ENCODE measurements around the gene UBE2G2.

Gene UBE2G2

GRCh38 chr21:44749759-44750674, 51.6 kb downstream of the UBE2G2 start:
- Histone ChIP-seq H3K36me3 (ENCODE audit: insufficient read depth, low read length) (no peaks in the 10 kb centered on the region), H4K20me1 (ENCODE audit: insufficient read depth, low read length) (no peaks in the 10 kb centered on the region), H3K27me3 (ENCODE audit: insufficient read depth, low read length, poor library complexity) (no peaks in the 10 kb centered on the region), H3K9me3 (ENCODE audit: insufficient read depth, low read length, severe bottlenecking) (no peaks in the 10 kb centered on the region), H2AFZ (ENCODE audit: low read depth, low read length) (no peak overlapping the region), H3K4me2 (ENCODE audit: insufficient read depth, low read length) (no peak overlapping the region), H3K79me2 (ENCODE audit: insufficient read depth, low read length) (no peaks in the 10 kb centered on the region), H3K9ac (ENCODE audit: low read depth, low read length) (no peak overlapping the region), H3K4me3 (ENCODE audit: low read depth in 1 of 2, low read length in 2 of 2) (no peak overlapping the region), H3K4me1 (ENCODE audit: insufficient read depth, low read length) (no peaks in the 10 kb centered on the region), H3K27ac (ENCODE audit: low read length) (no peak overlapping the region)
- TF ChIP-seq CTCF (IDR thresholded peaks at IDR 0.05; ENCODE audit: borderline replicate concordance, extremely low read depth, low read length, poor library complexity, severe bottlenecking) = no peak
- no peak for TF ChIP-seq EZH2 (IDR thresholded peaks at IDR 0.05; ENCODE audit: borderline replicate concordance, low read depth, low read length, severe bottlenecking)
- ATAC-seq (ENCODE audit: insufficient read depth, low read depth) = no peak
- no peak for DNase-seq

- Histone ChIP-seq H3K27me3 (ENCODE audit: insufficient read depth, low read length, poor library complexity) (no peaks in the 10 kb centered on the region), H3K79me2 (ENCODE audit: insufficient read depth, low read length) (no peaks in the 10 kb centered on the region), H3K4me3 (ENCODE audit: low read depth in 1 of 2, low read length in 2 of 2) (no peak overlapping the region), H3K36me3 (ENCODE audit: insufficient read depth, low read length) (no peaks in the 10 kb centered on the region), H4K20me1 (ENCODE audit: insufficient read depth, low read length) (no peaks in the 10 kb centered on the region), H3K4me1 (ENCODE audit: insufficient read depth, low read length) (no peaks in the 10 kb centered on the region), H3K27ac (ENCODE audit: low read length) (no peak overlapping the region), H2AFZ (ENCODE audit: low read depth, low read length) (no peak overlapping the region), H3K9me3 (ENCODE audit: insufficient read depth, low read length, severe bottlenecking) (no peaks in the 10 kb centered on the region), H3K9ac (ENCODE audit: low read depth, low read length) (no peak overlapping the region), H3K4me2 (ENCODE audit: insufficient read depth, low read length) (no peak overlapping the region)
- ATAC-seq (ENCODE audit: insufficient read depth, low read depth) (no peak), DNase-seq (no peak)
- TF ChIP-seq EZH2 (IDR thresholded peaks at IDR 0.05; ENCODE audit: borderline replicate concordance, low read depth, low read length, severe bottlenecking) = no peak
Observed at GRCh38 chr21:44749116-44749758, 52.4 kb downstream of the UBE2G2 start.

GRCh38 chr21:44748621-44749020, 53.0 kb downstream of the UBE2G2 start:
- Histone ChIP-seq H3K36me3 (ENCODE audit: insufficient read depth, low read length) (no peaks in the 10 kb centered on the region), H4K20me1 (ENCODE audit: insufficient read depth, low read length) (no peaks in the 10 kb centered on the region), H3K27ac (ENCODE audit: low read length) (no peak overlapping the region), H3K4me3 (ENCODE audit: low read depth in 1 of 2, low read length in 2 of 2) (no peak overlapping the region), H3K79me2 (ENCODE audit: insufficient read depth, low read length) (no peaks in the 10 kb centered on the region), H3K4me2 (ENCODE audit: insufficient read depth, low read length) (no peak overlapping the region), H3K9ac (ENCODE audit: low read depth, low read length) (no peak overlapping the region), H3K9me3 (ENCODE audit: insufficient read depth, low read length, severe bottlenecking) (no peaks in the 10 kb centered on the region), H2AFZ (ENCODE audit: low read depth, low read length) (no peak overlapping the region), H3K27me3 (ENCODE audit: insufficient read depth, low read length, poor library complexity) (no peaks in the 10 kb centered on the region), H3K4me1 (ENCODE audit: insufficient read depth, low read length) (no peaks in the 10 kb centered on the region)
- DNase-seq = no peak
- TF ChIP-seq EZH2 (IDR thresholded peaks at IDR 0.05; ENCODE audit: borderline replicate concordance, low read depth, low read length, severe bottlenecking) = no peak
- no peak for TF ChIP-seq CTCF (IDR thresholded peaks at IDR 0.05; ENCODE audit: borderline replicate concordance, extremely low read depth, low read length, poor library complexity, severe bottlenecking)
- ATAC-seq (ENCODE audit: insufficient read depth, low read depth) = no peak
